ENCODE data around the gene EFCAB12. TPM values are rescaled to one million over a fixed set of nuclear protein-coding genes. Genes with fewer than 3 reads are reported as not detected.
"Not testable (repeated sequence)": the region's sequence is repeated elsewhere in the genome, so short reads cannot be mapped to it uniquely, and the experiment has no call there.

The EFCAB12 gene
- total and polyA plus RNA-seq, 2 of the 8 experiments (the other 6 are each of a cell fraction or from before 2014, with no cell fraction given), result 0.60 to 0.99 TPM

- H2BK12ac ChIP-seq (ENCODE audit: low read depth, low read length); DNase-seq (ENCODE audit: low read depth in 1 of 2, low spot score in 2 of 2); H3K4me1 ChIP-seq (replicated peaks in 1 of 4; ENCODE audit: control insufficient read depth in 3 of 4, insufficient read depth in 4 of 4, low read length in 3 of 4); H3K14ac ChIP-seq (ENCODE audit: insufficient read length); H3K9me3 ChIP-seq (ENCODE audit: insufficient read depth in 2 of 2, low read depth in 1 of 2, low read length in 1 of 2); H2BK120ac ChIP-seq (replicated peaks; ENCODE audit: low read depth, low read length); H3K4ac ChIP-seq (replicated peaks; ENCODE audit: insufficient read length, low read depth, low read length); H3K36me3 ChIP-seq (ENCODE audit: control insufficient read depth in 2 of 4, insufficient read depth in 4 of 4, low read length in 3 of 4); FAIRE-seq; H2AFZ ChIP-seq (ENCODE audit: low read length); H3K79me1 ChIP-seq (ENCODE audit: low read depth, low read length); H2BK20ac ChIP-seq (ENCODE audit: low read length); H3K27me3 ChIP-seq (replicated peaks in 1 of 4; ENCODE audit: control insufficient read depth in 3 of 4, extremely low read depth in 1 of 4, insufficient read depth in 3 of 4, low read length in 3 of 4); H3K56ac ChIP-seq (replicated peaks; ENCODE audit: insufficient read length, low read depth, low read length); H3K4me2 ChIP-seq (ENCODE audit: insufficient read depth in 1 of 2, low read depth in 2 of 2, low read length in 2 of 2); H3K27ac ChIP-seq (ENCODE audit: low read depth, low read length); H4K5ac ChIP-seq (ENCODE audit: insufficient read length, low read depth, low read length); H4K8ac ChIP-seq (ENCODE audit: extremely low read depth, insufficient read depth, low read length); H3K79me2 ChIP-seq (ENCODE audit: control insufficient read depth in 1 of 2, insufficient read depth in 2 of 2, low read length in 2 of 2); H4K20me1 ChIP-seq (replicated peaks in 1 of 2; ENCODE audit: control insufficient read depth in 1 of 2, insufficient read depth in 2 of 2, low read length in 2 of 2); H3K23ac ChIP-seq (ENCODE audit: insufficient read length); H4K91ac ChIP-seq (replicated peaks; ENCODE audit: insufficient read length, low read length); H3K9ac ChIP-seq (replicated peaks in 1 of 4; ENCODE audit: extremely low read depth in 1 of 4, low read depth in 3 of 4, low read length in 3 of 4); H2AK5ac ChIP-seq (ENCODE audit: low read depth, low read length); H2BK15ac ChIP-seq (ENCODE audit: low read length); H3K23me2 ChIP-seq (ENCODE audit: low read depth, low read length); H2BK5ac ChIP-seq (ENCODE audit: low read depth, low read length); H3K4me3 ChIP-seq (ENCODE audit: extremely low read depth in 1 of 4, insufficient read depth in 2 of 4, low read depth in 3 of 4, low read length in 4 of 4); H3K18ac ChIP-seq (ENCODE audit: extremely low read depth, low read length): not testable (repeated sequence)
- POLR2A ChIA-PET (ENCODE audit: partially characterized antibody), result interaction anchor here (0.8 to 1.6 kb wide), 2 partner anchors 8 to 18 kb away, joined by 3 to 4 read pairs; no protein-coding TSS in a partner anchor
- WGBS, 2 experiments (ENCODE audit: extremely low coverage in 1 of 2, insufficient coverage in 1 of 2, insufficient read length in 1 of 2, insufficient replicate concordance in 2 of 2, low coverage in 1 of 2, low lambda C conversion rate in 2 of 2, missing lambda C conversion rate in 1 of 2), result 87% methylated on average over 3 of the region's 3 CpGs; no CpG with 5 or more reads in 1 of the 2 experiments
- CTCF ChIA-PET (ENCODE audit: partially characterized antibody), result interaction anchor here (0.8 to 2.2 kb wide), 6 partner anchors 10 to 529 kb away, joined by 3 to 12 read pairs (median 5); no protein-coding TSS in a partner anchor
Observed at GRCh38 chr3:129413238-129413637, 15.2 kb downstream of the EFCAB12 start.

Data from H1 (cell line).